HepG2 (cell line): ENCODE results near the gene PXMP2. TPM values are rescaled to one million over a fixed set of nuclear protein-coding genes. Genes with fewer than 3 reads are reported as not detected.
A peak's percentile ranks its signal among the peaks of the same experiment; 100 is the strongest.

Experiments
- ARID2 ChIP-seq: sonication (generic); formaldehyde crosslinking; IDR thresholded peaks from 2 replicates; pipeline ENCODE4 v1.8.1; 2022; ENCODE audit warnings: mild to moderate bottlenecking, missing genetic modification reagents, borderline replicate concordance
- GATAD2A ChIP-seq: IDR thresholded peaks from 2 replicates; pipeline ENCODE4 v1.6.1; 2016
- GZF1 ChIP-seq: sonication (generic); formaldehyde crosslinking; IDR thresholded peaks from 2 replicates; pipeline ENCODE4 v1.5.1; 2020; ENCODE audit warnings: mild to moderate bottlenecking, missing genetic modification reagents
- HNRNPH1 ChIP-seq: fragments of 200-400 bp; formaldehyde crosslinking; optimal IDR thresholded peaks from 2 replicates; pipeline ENCODE3; 2017; ENCODE audit warnings: mild to moderate bottlenecking, low read depth, low read length
- NFE2 ChIP-seq: sonication (generic); formaldehyde crosslinking; IDR thresholded peaks from 2 replicates; pipeline ENCODE4 v1.4.0; 2020; ENCODE audit warnings: missing genetic modification reagents
- SMARCC2 ChIP-seq: fragments of 450-650 bp; IDR thresholded peaks from 2 replicates; pipeline ENCODE4 v1.6.1; 2017; ENCODE audit warnings: antibody characterized with exemption, mild to moderate bottlenecking
- ZBTB20 ChIP-seq: sonication (generic); formaldehyde crosslinking; IDR thresholded peaks from 2 replicates; pipeline ENCODE4 v1.8.1; 2023; ENCODE audit warnings: missing genetic modification reagents, low read depth, mild to moderate bottlenecking, borderline replicate concordance
- ZNF317 ChIP-seq: sonication (generic); formaldehyde crosslinking; IDR thresholded peaks from 2 replicates; pipeline ENCODE4 v1.5.0; 2020; ENCODE audit warnings: mild to moderate bottlenecking, missing genetic modification reagents
- ZNF543 ChIP-seq: sonication (generic); formaldehyde crosslinking; IDR thresholded peaks from 2 replicates; pipeline ENCODE4 v1.4.0; 2020; ENCODE audit warnings: mild to moderate bottlenecking, missing genetic modification reagents
- ZNF7 ChIP-seq: IDR thresholded peaks from 2 replicates; pipeline ENCODE4 v1.6.1; 2016; ENCODE audit warnings: missing biosample characterization, missing genetic modification reagents
- polyA plus RNA-seq, 8 experiments: library from polyadenylated mRNA; depleted of rRNA in 3 of 8; stranded (reverse) in 7 of 8; unstranded in 1 of 8; fragments of >200 nt; fragmentation: Illumina TruSeq in 4 of 8; extraction: Trizol in 4 of 8; gene quantifications; 2 replicates each; pipeline versions ENCODE4 v1.2.1 to v1.2.3, GENCODE V29; 2011 to 2016; ENCODE audit warnings: low read depth in 4 of 8, missing spikeins in 1 of 8, mixed read lengths in 1 of 8; ENCODE audit not compliant: insufficient read depth in 1 of 8
- total RNA-seq, 5 experiments: library from RNA; depleted of rRNA; stranded (reverse); fragments of >200 nt; fragmentation: Illumina TruSeq; extraction: Trizol; gene quantifications; 2 replicates each; pipeline ENCODE4 v1.2.3, GENCODE V29; 2016; ENCODE audit warnings: low read depth in 1 of 5
- TF ChIP-seq, protein P1 (sequence below): sonication (generic); formaldehyde crosslinking; IDR thresholded peaks from 2 replicates; pipeline ENCODE4 v1.4.0; 2020; ENCODE audit warnings: missing genetic modification reagents, borderline replicate concordance
- TF ChIP-seq, protein P2 (sequence below): sonication (generic); formaldehyde crosslinking; IDR thresholded peaks from 2 replicates; pipeline ENCODE4 v1.4.0; 2020; ENCODE audit warnings: mild to moderate bottlenecking, missing genetic modification reagents
- TF ChIP-seq, protein P3 (sequence below): sonication (generic); formaldehyde crosslinking; IDR thresholded peaks from 2 replicates; pipeline ENCODE4 v1.4.0; 2020; ENCODE audit warnings: low read depth, mild to moderate bottlenecking, missing genetic modification reagents
- TF ChIP-seq, protein P4 (sequence below): sonication (generic); formaldehyde crosslinking; IDR thresholded peaks from 2 replicates; pipeline ENCODE4 v1.9.0; 2021; ENCODE audit warnings: missing genetic modification reagents, borderline replicate concordance

PXMP2 gene
- total and polyA plus RNA-seq, 2 of the 13 experiments (the other 11 are each of a cell fraction or from before 2014, with no cell fraction given), result 25.5 to 42.9 TPM

DNA sequence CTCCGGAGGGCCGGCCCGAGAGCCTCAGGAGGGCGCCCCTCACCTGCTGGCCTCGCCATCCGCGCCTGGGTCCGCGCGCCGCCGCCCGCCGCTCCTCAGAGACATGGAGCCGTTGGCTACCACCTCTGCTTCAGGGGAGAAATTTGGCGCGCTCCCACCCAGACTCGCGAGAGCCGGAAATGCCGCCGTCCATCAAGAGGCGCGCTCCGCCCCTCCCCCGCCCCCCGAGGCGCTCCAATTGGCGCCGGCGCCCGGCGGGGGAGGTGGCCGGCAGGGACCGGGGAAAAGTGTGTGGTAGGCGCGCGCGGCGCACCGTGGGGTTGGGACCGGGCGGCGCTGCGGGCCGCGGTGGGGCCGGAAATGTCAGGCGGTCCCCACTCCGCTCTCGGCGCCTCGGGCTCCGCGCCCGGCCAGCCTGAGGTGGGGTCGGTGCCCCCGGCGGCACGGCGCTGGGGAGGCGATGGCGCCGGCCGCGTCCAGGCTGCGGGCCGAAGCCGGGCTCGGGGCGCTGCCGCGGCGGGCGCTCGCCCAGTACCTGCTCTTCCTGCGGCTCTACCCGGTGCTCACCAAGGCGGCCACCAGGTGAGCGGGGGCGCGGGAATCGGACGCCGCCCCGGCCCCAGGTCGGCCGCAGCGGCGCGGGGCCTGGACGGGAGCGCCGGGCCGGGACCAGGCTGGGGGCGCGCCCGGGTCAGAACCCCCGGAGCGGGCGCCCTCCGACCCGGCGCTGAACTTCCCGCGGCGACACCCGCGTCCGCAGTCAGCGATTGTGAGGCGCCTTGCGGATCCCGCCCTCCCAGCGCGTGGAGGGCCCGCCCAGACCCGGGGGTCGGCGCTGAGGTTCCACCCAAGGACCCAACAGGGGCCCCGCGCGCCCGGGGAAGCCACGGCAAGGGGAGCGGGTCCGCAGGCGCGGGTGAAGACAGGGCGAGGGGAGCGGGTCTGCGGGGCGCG is at the start of gene PXMP2, which contains the start of gene POLE (continued):
- TF ChIP-seq, protein P1, sequence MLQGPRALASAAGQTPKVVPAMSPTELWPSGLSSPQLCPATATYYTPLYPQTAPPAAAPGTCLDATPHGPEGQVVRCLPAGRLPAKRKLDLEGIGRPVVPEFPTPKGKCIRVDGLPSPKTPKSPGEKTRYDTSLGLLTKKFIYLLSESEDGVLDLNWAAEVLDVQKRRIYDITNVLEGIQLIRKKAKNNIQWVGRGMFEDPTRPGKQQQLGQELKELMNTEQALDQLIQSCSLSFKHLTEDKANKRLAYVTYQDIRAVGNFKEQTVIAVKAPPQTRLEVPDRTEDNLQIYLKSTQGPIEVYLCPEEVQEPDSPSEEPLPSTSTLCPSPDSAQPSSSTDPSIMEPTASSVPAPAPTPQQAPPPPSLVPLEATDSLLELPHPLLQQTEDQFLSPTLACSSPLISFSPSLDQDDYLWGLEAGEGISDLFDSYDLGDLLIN (CRISPR knock-in tag), result no peak; the same call in 1 of the 2 replicates
- no peak for TF ChIP-seq SMARCC2
- TF ChIP-seq, protein P2, sequence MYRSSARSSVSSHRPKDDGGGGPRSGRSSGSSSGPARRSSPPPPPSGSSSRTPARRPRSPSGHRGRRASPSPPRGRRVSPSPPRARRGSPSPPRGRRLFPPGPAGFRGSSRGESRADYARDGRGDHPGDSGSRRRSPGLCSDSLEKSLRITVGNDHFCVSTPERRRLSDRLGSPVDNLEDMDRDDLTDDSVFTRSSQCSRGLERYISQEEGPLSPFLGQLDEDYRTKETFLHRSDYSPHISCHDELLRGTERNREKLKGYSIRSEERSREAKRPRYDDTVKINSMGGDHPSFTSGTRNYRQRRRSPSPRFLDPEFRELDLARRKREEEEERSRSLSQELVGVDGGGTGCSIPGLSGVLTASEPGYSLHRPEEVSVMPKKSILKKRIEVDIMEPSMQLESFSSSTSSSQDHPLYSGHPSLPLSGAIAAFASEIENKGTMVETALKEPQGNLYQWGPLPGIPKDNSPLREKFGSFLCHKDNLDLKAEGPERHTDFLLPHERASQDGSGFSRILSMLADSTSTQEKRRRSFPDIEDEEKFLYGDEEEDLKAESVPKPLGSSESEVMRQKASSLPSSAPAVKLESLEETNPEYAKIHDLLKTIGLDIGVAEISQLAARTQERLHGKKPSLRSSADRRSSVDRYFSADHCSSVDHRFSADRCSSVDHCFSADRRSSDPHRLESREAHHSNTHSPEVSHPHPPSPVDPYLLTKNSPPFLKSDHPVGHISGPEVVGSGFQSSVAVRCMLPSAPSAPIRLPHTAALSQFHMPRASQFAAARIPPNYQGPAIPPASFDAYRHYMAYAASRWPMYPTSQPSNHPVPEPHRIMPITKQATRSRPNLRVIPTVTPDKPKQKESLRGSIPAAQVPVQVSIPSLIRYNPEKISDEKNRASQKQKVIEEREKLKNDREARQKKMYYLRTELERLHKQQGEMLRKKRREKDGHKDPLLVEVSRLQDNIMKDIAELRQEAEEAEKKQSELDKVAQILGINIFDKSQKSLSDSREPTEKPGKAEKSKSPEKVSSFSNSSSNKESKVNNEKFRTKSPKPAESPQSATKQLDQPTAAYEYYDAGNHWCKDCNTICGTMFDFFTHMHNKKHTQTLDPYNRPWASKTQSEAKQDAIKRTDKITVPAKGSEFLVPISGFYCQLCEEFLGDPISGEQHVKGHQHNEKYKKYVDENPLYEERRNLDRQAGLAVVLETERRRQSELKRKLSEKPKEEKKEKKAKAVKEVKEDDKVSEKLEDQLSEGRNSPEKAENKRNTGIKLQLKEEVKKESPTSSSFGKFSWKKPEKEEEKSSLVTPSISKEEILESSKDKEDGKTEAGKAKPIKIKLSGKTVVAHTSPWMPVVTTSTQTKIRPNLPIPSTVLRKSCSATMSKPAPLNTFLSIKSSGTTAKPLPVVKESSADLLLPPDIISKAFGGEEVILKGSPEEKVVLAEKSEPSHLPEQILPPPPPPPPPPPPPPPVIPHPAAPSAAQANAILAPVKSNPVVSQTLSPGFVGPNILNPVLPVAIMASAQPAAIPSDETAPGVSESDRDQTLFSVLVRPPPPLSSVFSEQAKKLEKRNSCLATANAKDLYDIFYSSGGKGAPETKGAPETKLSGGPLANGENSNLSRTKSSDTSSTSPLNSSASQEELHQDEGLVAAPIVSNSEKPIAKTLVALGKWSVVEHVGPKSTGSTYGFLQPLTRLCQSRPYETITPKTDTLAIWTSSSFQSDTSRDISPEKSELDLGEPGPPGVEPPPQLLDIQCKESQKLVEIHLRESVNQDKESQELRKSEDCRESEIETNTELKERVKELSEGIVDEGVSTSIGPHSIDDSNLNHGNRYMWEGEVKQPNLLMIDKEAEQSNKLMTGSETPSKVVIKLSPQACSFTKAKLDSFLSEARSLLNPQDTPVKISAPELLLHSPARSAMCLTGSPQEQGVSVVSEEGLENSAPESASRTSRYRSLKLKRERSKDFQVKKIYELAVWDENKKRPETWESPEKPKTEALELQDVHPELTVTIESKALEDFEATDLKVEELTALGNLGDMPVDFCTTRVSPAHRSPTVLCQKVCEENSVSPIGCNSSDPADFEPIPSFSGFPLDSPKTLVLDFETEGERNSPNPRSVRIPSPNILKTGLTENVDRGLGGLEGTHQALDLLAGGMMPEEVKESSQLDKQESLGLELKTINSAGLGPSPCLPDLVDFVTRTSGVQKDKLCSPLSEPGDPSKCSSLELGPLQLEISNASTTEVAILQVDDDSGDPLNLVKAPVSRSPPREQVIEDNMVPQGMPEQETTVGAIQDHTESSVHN (CRISPR knock-in tag), result no peak
- no peak for TF ChIP-seq GATAD2A (CRISPR knock-in tag)
- no peak for TF ChIP-seq ZBTB20 (CRISPR knock-in tag)
- no peak for TF ChIP-seq ZNF317
- no peak for TF ChIP-seq ARID2
- TF ChIP-seq, protein P3, sequence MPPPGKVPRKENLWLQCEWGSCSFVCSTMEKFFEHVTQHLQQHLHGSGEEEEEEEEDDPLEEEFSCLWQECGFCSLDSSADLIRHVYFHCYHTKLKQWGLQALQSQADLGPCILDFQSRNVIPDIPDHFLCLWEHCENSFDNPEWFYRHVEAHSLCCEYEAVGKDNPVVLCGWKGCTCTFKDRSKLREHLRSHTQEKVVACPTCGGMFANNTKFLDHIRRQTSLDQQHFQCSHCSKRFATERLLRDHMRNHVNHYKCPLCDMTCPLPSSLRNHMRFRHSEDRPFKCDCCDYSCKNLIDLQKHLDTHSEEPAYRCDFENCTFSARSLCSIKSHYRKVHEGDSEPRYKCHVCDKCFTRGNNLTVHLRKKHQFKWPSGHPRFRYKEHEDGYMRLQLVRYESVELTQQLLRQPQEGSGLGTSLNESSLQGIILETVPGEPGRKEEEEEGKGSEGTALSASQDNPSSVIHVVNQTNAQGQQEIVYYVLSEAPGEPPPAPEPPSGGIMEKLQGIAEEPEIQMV (CRISPR knock-in tag), result peak; percentile 48; the same call in 1 of the 2 replicates
- no peak for TF ChIP-seq ZNF7 (CRISPR knock-in tag)
- no peak for TF ChIP-seq GZF1 (CRISPR knock-in tag)
- TF ChIP-seq, protein P4, sequence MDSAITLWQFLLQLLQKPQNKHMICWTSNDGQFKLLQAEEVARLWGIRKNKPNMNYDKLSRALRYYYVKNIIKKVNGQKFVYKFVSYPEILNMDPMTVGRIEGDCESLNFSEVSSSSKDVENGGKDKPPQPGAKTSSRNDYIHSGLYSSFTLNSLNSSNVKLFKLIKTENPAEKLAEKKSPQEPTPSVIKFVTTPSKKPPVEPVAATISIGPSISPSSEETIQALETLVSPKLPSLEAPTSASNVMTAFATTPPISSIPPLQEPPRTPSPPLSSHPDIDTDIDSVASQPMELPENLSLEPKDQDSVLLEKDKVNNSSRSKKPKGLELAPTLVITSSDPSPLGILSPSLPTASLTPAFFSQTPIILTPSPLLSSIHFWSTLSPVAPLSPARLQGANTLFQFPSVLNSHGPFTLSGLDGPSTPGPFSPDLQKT (CRISPR knock-in tag), result no peak
- no peak for TF ChIP-seq HNRNPH1
- TF ChIP-seq NFE2 (CRISPR knock-in tag), result no peak
- no peak for TF ChIP-seq ZNF543
